BJ (cell line): ENCODE measurements around the gene DNAH9. TPM values are rescaled to one million over a fixed set of nuclear protein-coding genes. Genes with fewer than 3 reads are reported as not detected.

Source experiments
- CTCF ChIA-PET: fragments of 350-600 bp; formaldehyde crosslinking; extraction: SDS; loops from one replicate; lab custom pipeline; 2021; ENCODE audit warnings: antibody characterized with exemption, inconsistent platforms; lab: Yijun Ruan, JAX
- POLR2A ChIA-PET: fragments of 300-600 bp; sonication (Branson Sonifier 250); formaldehyde crosslinking; extraction: SDS; loops from one replicate; lab custom pipeline; 2021; ENCODE audit warnings: antibody characterized with exemption; lab: Charles Lee
- DNase-seq: peaks from one replicate; pipeline ENCODE4 v3.0.0-alpha.2; 2011; ENCODE audit warnings: low read depth
- H3K27me3 ChIP-seq: 2 replicates; pipeline ENCODE4 v1.6.0; 2011; ENCODE audit warnings: low read length; ENCODE audit not compliant: control insufficient read depth, insufficient read depth
- H3K36me3 ChIP-seq: 2 replicates; pipeline ENCODE4 v1.5.1; 2011; ENCODE audit warnings: low read length; ENCODE audit not compliant: control insufficient read depth, insufficient read depth
- H3K4me3 ChIP-seq: 2 replicates; pipeline ENCODE4 v1.5.1; 2011; ENCODE audit warnings: low read depth, mild to moderate bottlenecking, control low read depth, low read length
- polyA plus RNA-seq: library from polyadenylated mRNA; depleted of rRNA; stranded (reverse); fragments of >200 nt; gene quantifications from 2 replicates; pipeline ENCODE4 v1.2.3, GENCODE V29; 2011
- TF ChIP-seq, protein P1 (sequence below): IDR thresholded peaks from 2 replicates; pipeline ENCODE4 v1.5.1; 2011; ENCODE audit warnings: low read depth, mild to moderate bottlenecking, control low read depth, inconsistent platforms, low read length, moderate library complexity; ENCODE audit not compliant: insufficient read depth

The DNAH9 gene
- polyA plus RNA-seq, 1 experiment: not detected

DNA sequence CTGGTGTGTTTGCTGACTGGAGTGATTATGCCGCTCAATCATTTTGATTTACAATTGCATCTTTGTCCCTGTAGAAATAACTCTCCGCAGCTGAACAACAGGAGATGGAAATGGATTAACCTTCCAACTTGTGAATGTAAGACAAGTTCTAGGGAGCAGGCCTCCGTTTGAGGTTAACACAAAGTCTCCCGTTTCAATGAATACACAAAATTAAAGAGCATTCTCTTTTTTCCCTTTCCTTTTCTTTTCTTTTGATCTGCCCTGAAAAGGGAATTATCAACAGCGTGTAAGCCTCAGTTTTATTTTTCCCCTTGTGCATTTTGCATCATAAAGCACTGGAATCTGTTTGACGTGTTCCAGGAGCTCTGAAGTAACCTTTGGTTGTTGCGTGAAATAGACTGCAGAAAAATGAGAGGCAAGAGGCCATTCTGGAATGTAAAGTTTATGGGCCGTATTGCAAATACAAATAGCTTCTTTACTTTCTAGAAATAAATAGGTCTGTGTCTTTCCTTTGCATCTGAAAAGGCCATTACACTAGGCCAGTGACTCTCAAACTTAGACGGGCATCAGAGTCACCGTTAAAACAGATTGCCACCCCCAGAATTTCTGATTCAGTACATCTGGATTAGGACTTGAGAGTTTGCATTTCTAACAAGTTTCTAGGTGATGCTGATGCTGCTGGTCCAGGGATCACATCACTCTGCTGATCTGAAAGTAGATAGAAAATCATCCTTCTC is 234.3 kb downstream of the DNAH9 start:
- TF ChIP-seq, protein P1, sequence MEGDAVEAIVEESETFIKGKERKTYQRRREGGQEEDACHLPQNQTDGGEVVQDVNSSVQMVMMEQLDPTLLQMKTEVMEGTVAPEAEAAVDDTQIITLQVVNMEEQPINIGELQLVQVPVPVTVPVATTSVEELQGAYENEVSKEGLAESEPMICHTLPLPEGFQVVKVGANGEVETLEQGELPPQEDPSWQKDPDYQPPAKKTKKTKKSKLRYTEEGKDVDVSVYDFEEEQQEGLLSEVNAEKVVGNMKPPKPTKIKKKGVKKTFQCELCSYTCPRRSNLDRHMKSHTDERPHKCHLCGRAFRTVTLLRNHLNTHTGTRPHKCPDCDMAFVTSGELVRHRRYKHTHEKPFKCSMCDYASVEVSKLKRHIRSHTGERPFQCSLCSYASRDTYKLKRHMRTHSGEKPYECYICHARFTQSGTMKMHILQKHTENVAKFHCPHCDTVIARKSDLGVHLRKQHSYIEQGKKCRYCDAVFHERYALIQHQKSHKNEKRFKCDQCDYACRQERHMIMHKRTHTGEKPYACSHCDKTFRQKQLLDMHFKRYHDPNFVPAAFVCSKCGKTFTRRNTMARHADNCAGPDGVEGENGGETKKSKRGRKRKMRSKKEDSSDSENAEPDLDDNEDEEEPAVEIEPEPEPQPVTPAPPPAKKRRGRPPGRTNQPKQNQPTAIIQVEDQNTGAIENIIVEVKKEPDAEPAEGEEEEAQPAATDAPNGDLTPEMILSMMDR: no peak
- POLR2A ChIA-PET: no interaction called here

GRCh38 chr17:11836508-11836907 is 238.2 kb downstream of the DNAH9 start:
- no peaks in the 10 kb centered on the region for H3K36me3 ChIP-seq
- no peaks in the 10 kb centered on the region for H3K27me3 ChIP-seq
- DNase-seq: no peak
- ChIA-PET POLR2A (no interaction called here), CTCF (no interaction called here)
- TF ChIP-seq, protein P1: no peak
- H3K4me3 ChIP-seq: no peak overlapping the region

More for the DNA sequence above, 234.3 kb downstream of the DNAH9 start:
- Histone ChIP-seq H3K4me3 (no peak overlapping the region), H3K27me3 (no peaks in the 10 kb centered on the region), H3K36me3 (no peaks in the 10 kb centered on the region)
- CTCF ChIA-PET: no interaction called here
- DNase-seq: no peak

DNA sequence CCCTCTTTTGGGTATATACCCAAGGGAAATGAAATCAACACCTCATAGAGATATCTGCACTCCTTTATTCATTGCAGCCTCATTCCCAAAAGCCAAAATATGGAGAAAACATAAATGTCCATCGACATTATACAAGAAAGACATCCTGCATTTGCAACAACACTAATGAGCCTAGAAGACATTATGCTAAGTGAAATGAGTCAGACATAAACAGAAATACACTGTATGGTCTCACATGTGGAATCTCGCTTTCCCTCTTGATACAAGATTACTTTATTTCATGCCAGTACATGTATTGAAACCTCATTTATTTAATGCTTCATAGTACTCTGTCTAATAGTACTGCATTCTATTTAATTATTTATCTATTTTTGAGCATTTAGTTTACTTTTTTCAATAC is 241.8 kb downstream of the DNAH9 start:
- ChIA-PET POLR2A (no interaction called here), CTCF (no interaction called here)
- H3K4me3 ChIP-seq: no peak overlapping the region
- no peak for DNase-seq
- H3K27me3 ChIP-seq: no peaks in the 10 kb centered on the region
- TF ChIP-seq, protein P1: no peak
- H3K36me3 ChIP-seq: no peaks in the 10 kb centered on the region

GRCh38 chr17:11840831-11841230 is 242.6 kb downstream of the DNAH9 start:
- CTCF ChIA-PET: no interaction called here
- no peaks in the 10 kb centered on the region for H3K36me3 ChIP-seq

GRCh38 chr17:11848330-11848729 is 250.1 kb downstream of the DNAH9 start:
- TF ChIP-seq, protein P1: no peak

More at GRCh38 chr17:11840831-11841230, 242.6 kb downstream of the DNAH9 start:
- TF ChIP-seq, protein P1: no peak
- POLR2A ChIA-PET: no interaction called here
- Histone ChIP-seq H3K4me3 (no peak overlapping the region), H3K27me3 (no peaks in the 10 kb centered on the region)
- no peak for DNase-seq

More at GRCh38 chr17:11848330-11848729, 250.1 kb downstream of the DNAH9 start:
- CTCF ChIA-PET: no interaction called here
- no peaks in the 10 kb centered on the region for H3K36me3 ChIP-seq
- H3K4me3 ChIP-seq: no peak overlapping the region
- POLR2A ChIA-PET: no interaction called here
- no peak for DNase-seq
- H3K27me3 ChIP-seq: no peaks in the 10 kb centered on the region
